H1 (cell line): ENCODE measurements around the gene CXCL12.

Experiments used
- BRCA1 ChIP-seq: IDR thresholded peaks from 2 replicates; pipeline ENCODE4 v1.6.1; 2012; ENCODE audit warnings: low read depth, low read length, improper control_type of control experiment
- CREB1 ChIP-seq: IDR thresholded peaks from 2 replicates; pipeline ENCODE4 v1.6.1; 2012; ENCODE audit warnings: inconsistent platforms
- CTCF ChIP-seq, 3 experiments: IDR thresholded peaks; 1 replicate in 2 of 3; 2 replicates in 1 of 3; pipeline versions ENCODE4 v1.5.1 to v1.6.1; 2011; ENCODE audit warnings: low read length in 3 of 3, mild to moderate bottlenecking in 3 of 3, inconsistent platforms in 2 of 3, low read depth in 1 of 3, moderate library complexity in 1 of 3; ENCODE audit not compliant: insufficient read depth in 1 of 3; ENCODE audit errors: control extremely low read depth in 1 of 3
- EZH2 ChIP-seq: fragments of 200-600 bp; sonication (generic); IDR thresholded peaks from 2 replicates; pipeline ENCODE4 v1.7.1; 2012; ENCODE audit warnings: low read depth, mild to moderate bottlenecking, moderate library complexity, low read length, inconsistent platforms; ENCODE audit not compliant: severe bottlenecking
- FOSL1 ChIP-seq: IDR thresholded peaks from 2 replicates; pipeline ENCODE4 v1.6.1; 2011; ENCODE audit warnings: mild to moderate bottlenecking, low read depth, low read length, moderate library complexity; ENCODE audit not compliant: insufficient read depth
- HDAC2 ChIP-seq, 2 experiments: fragments of 300-600 bp in 1 of 2; sonication (generic) in 1 of 2; IDR thresholded peaks; 2 replicates each; pipeline ENCODE4 v1.6.1; 2011 to 2012; ENCODE audit warnings: low read depth in 2 of 2, low read length in 2 of 2, mild to moderate bottlenecking in 2 of 2, moderate library complexity in 2 of 2, borderline replicate concordance in 1 of 2, inconsistent platforms in 1 of 2
- JUND ChIP-seq: IDR thresholded peaks from 2 replicates; pipeline ENCODE4 v1.6.1; 2011; ENCODE audit warnings: mild to moderate bottlenecking, improper control_type of control experiment, low read length
- KDM1A ChIP-seq: fragments of 200-600, 300-600 bp; sonication (generic); IDR thresholded peaks from 2 replicates; pipeline ENCODE4 v1.7.1; 2016; ENCODE audit warnings: mild to moderate bottlenecking, low read length, borderline replicate concordance
- POLR2A ChIP-seq, 2 experiments: IDR thresholded peaks; 1 replicate in 1 of 2; 2 replicates in 1 of 2; pipeline ENCODE4 v1.6.1; 2011; ENCODE audit warnings: low read depth in 2 of 2, low read length in 2 of 2, mild to moderate bottlenecking in 2 of 2; ENCODE audit errors: control extremely low read depth in 1 of 2
- RAD21 ChIP-seq, 2 experiments: IDR thresholded peaks in 1 of 2; conservative IDR thresholded peaks in 1 of 2; 2 replicates each; pipeline ENCODE4 v1.6.1; 2011; ENCODE audit warnings: low read depth in 2 of 2, low read length in 2 of 2, improper control_type of control experiment in 1 of 2, inconsistent platforms in 1 of 2, mild to moderate bottlenecking in 1 of 2, moderate library complexity in 1 of 2
- TAF1 ChIP-seq: IDR thresholded peaks from 2 replicates; pipeline ENCODE4 v1.6.1; 2011; ENCODE audit warnings: mild to moderate bottlenecking, low read depth, low read length
- YY1 ChIP-seq: IDR thresholded peaks from 2 replicates; pipeline ENCODE4 v1.6.1; 2011; ENCODE audit warnings: low read depth, mild to moderate bottlenecking, low read length
- TF ChIP-seq, protein P1 (sequence below): IDR thresholded peaks from 2 replicates; pipeline ENCODE4 v1.6.1; 2011; ENCODE audit warnings: low read depth, mild to moderate bottlenecking, low read length; ENCODE audit not compliant: insufficient read depth
- TF ChIP-seq, protein P2 (sequence below): IDR thresholded peaks from 2 replicates; pipeline ENCODE4 v1.6.1; 2012; ENCODE audit warnings: inconsistent platforms

DNA sequence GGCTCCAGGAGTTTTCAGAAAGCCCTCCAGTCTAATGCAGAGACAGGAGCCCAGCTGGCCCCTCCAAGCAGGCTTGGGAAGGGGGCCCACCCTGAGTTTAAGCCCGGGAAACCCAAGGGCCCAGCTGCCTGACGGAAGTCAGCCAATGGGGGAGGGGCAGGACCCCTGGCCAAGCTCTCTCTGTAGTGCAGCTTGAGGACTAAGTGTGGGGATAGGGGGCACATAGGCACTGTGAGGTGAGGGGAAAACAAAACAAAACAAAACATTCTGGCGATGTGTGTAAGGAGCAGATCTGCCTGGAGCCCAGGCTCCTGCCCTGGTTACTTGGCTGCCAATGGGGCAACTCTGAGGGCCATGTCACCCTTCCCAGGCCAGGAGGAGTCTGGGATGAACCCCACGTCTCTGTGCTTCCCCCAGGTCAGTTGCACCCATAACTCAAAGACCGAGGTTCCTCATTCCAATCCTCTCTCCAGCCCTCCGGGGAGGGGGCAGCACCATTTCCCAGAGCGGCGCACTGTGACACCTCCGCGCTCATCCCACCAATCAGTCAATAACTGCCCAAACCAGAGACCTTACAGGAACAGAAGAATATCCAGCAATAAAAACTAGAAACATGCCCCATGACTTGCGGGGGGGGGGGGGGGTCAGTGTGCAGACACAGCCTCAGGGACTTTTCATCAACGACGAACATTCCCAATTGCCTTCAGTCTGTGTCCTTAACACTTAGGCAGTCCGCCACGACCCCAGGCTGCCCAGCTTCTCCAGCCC is 1.7 kb downstream of the CXCL12 start:
- no peak for TF ChIP-seq FOSL1
- no peak for TF ChIP-seq YY1
- TF ChIP-seq KDM1A = no peak
- TF ChIP-seq CTCF (IDR thresholded peaks at IDR 0.05; ENCODE audit: control extremely low read depth in 1 of 3, insufficient read depth in 1 of 3, low read depth in 1 of 3, low read length in 3 of 3) = no peak
- TF ChIP-seq POLR2A (IDR thresholded peaks at IDR 0.05; ENCODE audit: control extremely low read depth in 1 of 2, low read depth in 2 of 2, low read length in 2 of 2) = no peak
- TF ChIP-seq RAD21 (IDR thresholded peaks at IDR 0.05 in 1 of 2, conservative IDR thresholded peaks at IDR 0.05 in 1 of 2; ENCODE audit: low read depth in 2 of 2, low read length in 2 of 2) = no peak
- TF ChIP-seq TAF1 = no peak
- no peak for TF ChIP-seq JUND
- TF ChIP-seq, protein P1, sequence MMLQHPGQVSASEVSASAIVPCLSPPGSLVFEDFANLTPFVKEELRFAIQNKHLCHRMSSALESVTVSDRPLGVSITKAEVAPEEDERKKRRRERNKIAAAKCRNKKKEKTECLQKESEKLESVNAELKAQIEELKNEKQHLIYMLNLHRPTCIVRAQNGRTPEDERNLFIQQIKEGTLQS = no peak
- TF ChIP-seq, protein P2, sequence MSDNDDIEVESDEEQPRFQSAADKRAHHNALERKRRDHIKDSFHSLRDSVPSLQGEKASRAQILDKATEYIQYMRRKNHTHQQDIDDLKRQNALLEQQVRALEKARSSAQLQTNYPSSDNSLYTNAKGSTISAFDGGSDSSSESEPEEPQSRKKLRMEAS = no peak
- TF ChIP-seq BRCA1 = no peak
- no peak for TF ChIP-seq HDAC2 (IDR thresholded peaks at IDR 0.05; ENCODE audit: borderline replicate concordance in 1 of 2, low read depth in 2 of 2, low read length in 2 of 2)
- TF ChIP-seq CREB1 = no peak
- TF ChIP-seq EZH2 = no peak
